HG02623 (cell line): ENCODE measurements around the gene DLEC1.
A peak's percentile ranks its signal among the peaks of the same experiment; 100 is the strongest.
"Not testable (repeated sequence)": the region's sequence is repeated elsewhere in the genome, so short reads cannot be mapped to it uniquely, and the experiment has no call there.

ENCODE experiments used
- ATAC-seq: cut with Tn5 transposase; IDR thresholded peaks from one replicate; pipeline ENCODE4 v1.9.1; 2021; ENCODE audit warnings: moderate library complexity; ENCODE audit not compliant: unreplicated experiment

DLEC1 gene

DNA sequence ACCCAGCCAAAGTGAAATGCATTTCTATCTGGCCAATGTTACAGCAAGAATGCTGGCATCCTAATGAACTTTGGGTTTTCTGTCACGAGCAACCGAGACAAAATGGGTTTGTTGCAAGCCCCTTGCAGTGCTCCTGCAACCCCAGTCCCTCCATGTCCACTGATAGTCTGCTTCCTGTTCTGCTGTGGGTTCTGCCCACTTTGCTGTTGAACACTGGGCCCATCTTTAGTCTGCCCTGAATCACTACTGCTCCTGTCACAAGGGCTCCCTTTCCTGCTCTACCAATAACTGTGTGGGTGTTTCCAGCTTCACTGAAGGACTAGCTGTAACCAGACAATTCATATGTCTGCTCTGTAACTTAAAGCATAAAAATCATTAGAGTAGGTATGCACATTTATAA is 113.6 kb downstream of the DLEC1 start:
- no peak for ATAC-seq

GRCh38 chr3:38153221-38153620 is 114.2 kb downstream of the DLEC1 start:
- ATAC-seq = no peak

DNA sequence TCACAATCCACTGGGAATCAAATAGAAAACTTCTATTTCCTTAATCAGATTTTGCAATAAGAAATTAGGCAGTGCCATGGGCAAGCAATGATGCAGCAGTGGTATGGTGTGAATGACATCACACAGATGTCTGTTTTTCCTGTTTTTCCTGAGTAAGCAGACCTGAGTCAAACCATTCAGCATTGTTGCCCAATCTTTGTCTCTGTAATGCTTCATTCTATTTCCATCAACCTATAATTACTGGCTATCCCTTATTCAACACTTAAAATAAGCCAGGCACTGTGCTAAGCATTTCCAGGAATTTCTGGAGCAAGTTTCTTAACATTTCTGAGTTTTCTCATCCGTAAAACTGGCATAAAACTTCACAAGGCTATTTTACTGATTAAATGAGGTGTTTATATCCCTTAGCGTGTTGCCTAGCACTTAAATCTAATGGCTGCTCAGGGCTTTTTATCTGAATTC is 115.1 kb downstream of the DLEC1 start:
- no peak for ATAC-seq

- no peak for ATAC-seq
Observed at GRCh38 chr3:38154625-38155255, 115.7 kb downstream of the DLEC1 start.

DNA sequence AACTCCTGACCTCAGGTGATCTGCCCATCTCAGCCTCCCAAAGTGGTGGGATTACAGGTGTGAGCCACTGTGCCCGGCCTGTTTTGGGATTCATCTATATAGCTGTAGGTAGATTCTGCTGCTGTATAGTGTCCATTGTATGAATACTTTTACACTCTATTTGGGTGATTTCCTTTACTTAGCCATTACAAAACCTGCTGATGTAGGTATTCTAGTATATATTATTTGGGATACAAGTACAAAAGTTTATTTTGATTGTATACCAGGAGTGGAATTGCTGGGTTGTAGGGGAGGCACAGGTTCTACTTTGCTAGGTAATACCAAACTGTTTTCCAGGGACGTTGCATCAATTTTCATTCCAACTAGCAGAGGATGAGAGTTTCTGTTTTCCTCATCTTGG is 116.8 kb downstream of the DLEC1 start:
- no peak for ATAC-seq

DNA sequence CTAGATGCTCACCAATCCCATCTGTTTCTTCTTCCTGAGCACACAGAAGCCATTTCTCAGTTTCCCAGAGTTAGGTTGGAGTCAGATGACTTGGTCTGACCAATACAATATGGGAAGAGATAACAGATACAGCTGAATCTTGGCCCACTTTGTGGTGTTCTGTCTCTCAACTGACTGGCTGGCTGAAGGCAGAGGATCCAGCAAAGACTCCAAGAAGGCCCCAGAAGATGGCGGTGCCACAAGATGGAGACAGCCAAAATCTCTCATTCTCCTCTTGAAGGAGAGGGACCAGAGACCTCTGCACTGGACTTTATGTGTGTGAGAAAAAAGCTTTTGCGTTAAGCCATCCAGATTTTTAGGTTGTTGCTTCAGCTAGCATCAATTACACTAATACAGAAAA is 118.1 kb downstream of the DLEC1 start:
- ATAC-seq = no peak

DNA sequence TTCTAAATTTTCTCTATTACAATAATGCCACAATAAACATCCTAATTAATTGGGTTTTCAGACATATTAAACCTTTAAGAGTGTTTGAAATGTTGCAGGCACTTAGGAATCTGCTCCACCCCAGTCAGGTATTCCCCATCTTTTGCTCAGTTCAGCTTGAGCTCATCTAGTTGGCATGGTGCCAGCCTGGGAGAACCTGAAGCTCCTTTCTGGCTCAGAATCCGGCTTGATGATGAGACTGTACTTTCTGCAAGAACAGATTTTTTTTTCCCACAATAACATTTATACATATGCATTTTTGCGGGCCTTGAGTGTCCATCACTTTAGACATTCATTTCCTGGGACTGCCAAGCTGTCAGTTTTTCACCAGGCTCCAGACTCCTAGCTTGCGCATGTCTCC is 118.6 kb downstream of the DLEC1 start:
- ATAC-seq = no peak

DNA sequence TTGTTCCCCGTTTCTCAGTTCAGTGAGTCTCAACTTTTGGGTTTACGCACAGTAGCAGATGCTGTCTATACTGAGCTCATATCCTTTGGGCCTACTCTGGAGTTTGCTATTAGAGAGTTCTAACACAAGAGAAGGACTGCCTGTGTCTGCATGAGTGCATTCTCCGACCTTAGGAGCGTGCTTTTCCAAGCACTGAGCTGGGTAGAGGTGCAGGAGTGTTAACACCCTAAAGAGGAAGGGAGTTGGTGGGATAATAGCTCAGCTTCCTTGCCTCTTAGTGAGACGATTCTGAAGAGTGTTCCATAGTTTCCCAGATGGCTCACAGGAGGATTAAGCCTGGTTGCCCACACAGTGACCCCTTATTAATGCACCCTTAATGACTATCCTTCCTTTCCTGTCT is 119.5 kb downstream of the DLEC1 start:
- no peak for ATAC-seq

- ATAC-seq = not testable (repeated sequence)
Observed at GRCh38 chr3:38160704-38161103, 121.7 kb downstream of the DLEC1 start.

DNA sequence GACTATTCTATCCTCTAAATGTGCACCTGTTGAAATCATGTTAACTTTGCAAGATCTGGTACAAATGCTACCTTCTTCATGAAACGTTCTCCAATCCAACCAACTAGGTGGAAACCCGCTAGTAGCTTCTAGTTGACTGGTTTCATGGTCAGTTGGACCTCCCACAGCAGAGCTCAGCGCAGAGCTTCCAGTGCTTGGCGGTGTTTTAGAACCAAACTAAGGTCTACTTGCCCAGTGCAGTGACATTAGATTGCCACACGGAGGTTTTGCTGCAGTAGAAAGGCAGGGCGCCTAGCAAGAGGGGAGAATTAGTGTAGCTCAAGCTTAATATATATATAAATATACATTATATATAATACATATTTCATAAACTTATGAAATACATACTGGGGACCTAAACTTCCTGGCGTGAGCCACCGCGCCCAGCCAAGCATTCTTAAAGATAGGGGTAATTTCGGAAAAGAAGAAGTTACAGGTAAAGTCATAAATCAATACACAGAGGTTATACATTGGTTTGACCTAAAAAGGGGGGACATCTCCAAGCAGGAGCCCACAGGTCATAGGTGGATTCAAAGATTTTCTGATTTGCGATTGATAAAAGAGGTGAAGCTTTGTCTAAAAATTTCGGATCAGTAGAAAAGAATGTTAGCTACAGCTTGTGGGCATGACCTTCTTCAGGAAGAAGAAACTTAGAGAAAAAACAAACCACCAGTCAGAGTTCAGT is 124.3 kb downstream of the DLEC1 start:
- ATAC-seq = no peak

DNA sequence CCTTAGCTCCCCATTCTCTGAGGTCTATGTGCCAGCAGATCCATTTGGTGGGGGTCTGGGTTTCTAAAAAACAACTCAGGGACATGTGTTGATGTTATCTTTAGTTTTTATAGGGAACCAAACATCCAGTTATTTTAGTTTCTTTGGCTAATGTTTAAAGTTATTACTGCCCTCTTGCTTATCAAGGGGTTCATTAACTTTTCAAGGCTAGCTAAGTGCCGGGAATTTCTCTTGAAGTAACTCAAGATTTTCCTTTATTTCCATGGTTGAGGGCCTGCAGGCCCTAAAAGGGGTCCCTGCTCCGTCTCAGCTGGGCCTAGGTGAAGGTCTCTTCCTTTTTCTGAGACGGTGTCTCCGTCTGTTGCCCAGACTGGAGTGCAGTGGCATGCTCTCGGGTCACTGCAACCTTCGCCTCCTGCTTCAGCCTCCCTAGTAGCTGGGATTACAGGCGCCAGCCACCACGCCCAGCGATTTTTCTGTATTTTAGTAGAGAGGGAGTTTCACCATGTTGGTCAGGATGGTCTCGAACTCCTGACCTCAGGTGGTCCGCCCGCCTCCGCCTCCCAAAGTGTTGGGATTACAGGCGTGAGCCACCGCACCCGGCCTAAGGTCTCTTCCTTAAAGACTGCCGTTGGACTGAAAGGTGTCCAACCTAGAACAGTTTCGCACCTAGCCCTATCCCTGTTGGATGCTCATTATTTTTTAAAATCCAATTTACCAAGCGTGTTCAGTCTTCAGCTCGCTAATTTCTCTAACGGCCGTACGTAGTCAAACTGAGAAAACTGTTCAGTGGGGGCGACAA is 125.0 kb downstream of the DLEC1 start:
- no peak for ATAC-seq

GRCh38 chr3:38164643-38164951 is 125.6 kb downstream of the DLEC1 start:
- no peak for ATAC-seq

DNA sequence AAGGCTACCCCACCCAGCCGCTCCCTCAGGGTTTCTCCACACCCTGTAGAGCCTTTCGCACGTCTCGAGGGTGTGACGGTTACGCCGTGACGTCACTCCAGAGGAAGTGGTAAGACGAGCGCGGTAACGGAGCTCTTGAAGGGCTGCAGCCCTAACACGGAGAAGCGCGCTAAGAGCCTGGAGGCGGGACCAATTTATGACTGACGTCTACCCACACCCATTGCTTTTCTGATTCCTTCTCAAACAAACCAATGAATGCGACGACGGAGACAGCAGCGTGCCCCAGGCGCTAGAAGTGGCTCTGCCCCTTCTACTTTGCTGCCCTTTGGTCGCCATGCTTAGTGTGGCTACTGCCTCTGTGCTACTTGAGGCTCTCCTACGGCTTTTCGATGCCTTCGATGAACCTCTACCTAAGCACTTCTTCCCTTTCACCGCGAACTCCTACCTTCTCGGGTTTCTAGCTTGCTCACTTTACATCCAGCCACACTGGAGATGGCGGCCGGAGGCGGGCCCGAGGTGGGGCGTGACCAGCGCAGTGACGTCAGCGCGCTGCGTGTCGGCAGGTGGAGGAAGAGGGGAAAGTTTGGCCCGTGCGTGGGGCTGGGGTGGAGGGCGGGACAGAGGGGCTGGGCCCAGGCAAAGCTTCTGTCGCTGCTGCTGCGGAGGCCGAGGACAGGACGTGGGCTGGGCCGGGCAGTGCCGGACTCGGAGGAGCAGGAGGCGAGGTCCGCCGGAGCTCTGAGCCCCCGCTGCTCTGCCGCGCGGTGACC is 126.1 kb downstream of the DLEC1 start, which contains the start of gene OXSR1:
TSS of gene OXSR1 (plus strand) at position 586 of the 770 bp plus-strand sequence. CDS start 340 bp downstream, outside the sequence.
- peak; percentile 89 for ATAC-seq

- ATAC-seq = peak; percentile 0
Observed at GRCh38 chr3:38165722-38166387, 126.8 kb downstream of the DLEC1 start.

- no peak for ATAC-seq
Observed at GRCh38 chr3:38167591-38167990, 128.6 kb downstream of the DLEC1 start.

DNA sequence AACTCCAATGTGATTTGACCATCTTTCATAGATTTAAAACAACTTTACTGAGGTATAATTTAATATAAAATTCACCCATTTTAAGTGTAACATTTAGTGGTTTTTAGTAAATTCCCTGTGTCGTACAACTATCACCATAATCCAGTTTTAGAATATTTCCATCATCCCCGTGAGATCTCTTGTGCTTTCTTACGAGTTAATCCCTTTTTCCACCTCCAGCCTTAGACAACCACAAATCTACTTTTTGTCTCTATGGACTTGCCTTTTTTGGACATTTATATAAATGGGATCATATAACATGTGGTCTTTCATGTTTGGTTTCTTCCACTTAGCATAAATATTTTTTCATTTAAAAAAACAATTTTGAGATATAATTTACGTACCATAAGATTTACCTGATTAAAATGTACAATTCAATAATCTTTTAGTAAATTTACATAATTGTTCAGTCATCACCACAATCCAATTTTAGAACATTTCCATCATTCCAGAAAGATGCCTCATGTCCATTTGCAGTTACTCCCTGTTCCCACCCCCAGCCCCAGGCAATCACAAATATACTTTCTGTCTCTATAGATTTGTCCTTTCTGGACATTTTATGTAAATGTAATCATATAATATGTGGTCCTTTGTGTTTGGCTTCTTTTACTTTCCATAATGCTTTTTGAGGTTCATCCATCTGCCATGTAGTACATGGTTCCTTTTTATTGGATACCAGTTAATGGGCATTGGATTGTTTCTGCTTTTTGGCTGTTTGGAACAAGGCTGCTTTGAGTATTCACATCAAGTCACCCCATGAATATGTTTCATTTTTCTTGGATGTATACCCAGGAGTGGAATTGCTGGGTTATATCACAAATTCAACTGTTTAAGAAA is 129.4 kb downstream of the DLEC1 start:
- no peak for ATAC-seq

- no peak for ATAC-seq
Observed at GRCh38 chr3:38169027-38169317, 130.0 kb downstream of the DLEC1 start.

DNA sequence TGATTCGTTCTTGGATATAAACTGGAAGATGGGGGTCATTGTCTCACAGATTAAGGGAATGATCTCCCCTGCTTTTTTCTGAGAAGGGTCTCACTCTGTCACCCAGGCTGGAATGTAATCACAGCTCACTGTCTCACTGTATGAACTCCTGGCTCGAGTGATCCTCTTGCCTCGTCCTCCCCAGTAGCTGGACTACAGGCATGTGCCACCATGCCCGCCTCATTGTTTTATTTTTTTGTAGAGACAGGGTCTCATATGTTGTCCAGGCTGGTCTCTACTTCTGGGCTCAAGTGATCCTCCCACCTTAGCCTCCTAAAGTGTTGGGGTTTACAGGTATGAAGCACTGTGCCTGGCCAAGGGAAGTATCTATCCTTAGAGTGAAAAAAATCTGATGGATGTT is 131.7 kb downstream of the DLEC1 start:
- ATAC-seq = no peak

DNA sequence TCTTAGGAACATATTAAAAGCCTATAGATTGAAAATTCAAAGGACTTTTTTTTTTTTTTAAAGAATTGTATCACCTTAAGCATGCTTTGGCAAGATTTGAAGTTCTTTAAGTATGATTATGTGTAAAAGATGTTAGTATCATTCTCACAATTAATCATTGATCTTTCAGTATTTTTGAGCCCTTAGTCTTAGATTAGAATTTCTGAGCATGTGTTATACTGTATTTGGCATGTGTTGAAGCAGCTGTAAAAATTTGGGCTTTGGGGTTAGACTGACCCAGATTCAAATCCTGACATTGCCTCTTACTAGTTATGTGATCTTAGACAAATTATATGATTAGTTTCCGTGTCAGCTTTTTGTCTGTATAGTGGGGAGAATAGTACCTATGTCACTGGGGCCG is 132.6 kb downstream of the DLEC1 start:
- no peak for ATAC-seq
